ENCODE data around the gene NPIPB9.
"Not testable (repeated sequence)": the region's sequence is repeated elsewhere in the genome, so short reads cannot be mapped to it uniquely, and the experiment has no call there.

Gene NPIPB9

DNA sequence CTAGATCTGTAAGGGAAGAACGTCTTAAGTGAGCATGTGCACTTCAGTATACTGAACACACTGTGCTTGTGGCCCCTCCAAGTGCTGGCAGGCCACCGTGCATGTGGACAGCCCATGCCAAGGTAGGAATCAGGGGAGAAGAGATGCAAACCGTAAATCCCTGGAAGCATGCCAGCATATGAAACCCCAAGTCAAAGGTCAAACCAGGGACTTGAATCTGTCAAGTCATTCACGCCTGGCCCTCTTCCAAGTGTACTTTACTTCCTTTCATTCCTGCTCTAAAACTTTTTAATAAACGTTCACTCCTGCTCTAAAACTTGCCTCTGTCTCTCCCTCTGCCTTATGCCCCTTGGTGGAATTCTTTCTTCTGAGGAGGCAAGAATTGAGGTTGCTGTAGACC, 68.4 kb downstream of the NPIPB9 start:
- no peak for DNase-seq (ENCODE audit: low read depth)
- TF ChIP-seq, protein P1, sequence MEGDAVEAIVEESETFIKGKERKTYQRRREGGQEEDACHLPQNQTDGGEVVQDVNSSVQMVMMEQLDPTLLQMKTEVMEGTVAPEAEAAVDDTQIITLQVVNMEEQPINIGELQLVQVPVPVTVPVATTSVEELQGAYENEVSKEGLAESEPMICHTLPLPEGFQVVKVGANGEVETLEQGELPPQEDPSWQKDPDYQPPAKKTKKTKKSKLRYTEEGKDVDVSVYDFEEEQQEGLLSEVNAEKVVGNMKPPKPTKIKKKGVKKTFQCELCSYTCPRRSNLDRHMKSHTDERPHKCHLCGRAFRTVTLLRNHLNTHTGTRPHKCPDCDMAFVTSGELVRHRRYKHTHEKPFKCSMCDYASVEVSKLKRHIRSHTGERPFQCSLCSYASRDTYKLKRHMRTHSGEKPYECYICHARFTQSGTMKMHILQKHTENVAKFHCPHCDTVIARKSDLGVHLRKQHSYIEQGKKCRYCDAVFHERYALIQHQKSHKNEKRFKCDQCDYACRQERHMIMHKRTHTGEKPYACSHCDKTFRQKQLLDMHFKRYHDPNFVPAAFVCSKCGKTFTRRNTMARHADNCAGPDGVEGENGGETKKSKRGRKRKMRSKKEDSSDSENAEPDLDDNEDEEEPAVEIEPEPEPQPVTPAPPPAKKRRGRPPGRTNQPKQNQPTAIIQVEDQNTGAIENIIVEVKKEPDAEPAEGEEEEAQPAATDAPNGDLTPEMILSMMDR (IDR thresholded peaks at IDR 0.05; ENCODE audit: low read depth, low read length, missing control alignments): no peak

DNA sequence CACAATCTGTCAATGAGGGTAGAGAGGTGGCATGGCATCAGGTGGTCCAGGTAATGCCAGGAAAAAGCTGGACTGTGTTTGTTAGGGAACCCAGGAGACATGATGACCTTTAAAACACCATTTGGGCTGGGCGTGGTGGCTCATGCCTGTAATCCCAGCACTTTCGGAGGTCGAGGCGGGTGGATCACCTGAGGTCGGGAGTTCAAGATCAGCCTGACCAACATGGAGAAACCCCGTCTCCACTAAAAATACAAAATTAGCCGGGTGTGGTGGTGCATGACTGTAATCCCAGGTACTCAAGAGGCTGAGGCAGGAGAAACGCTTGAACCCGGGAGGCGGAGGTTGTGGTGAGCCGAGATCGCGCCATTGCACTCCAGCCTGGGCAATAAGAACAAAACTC, 69.0 kb downstream of the NPIPB9 start:
- H3K4me3 ChIP-seq (ENCODE audit: low read depth, low read length); DNase-seq (ENCODE audit: low read depth): not testable (repeated sequence)

More for the DNA sequence above, 68.4 kb downstream of the NPIPB9 start:
- no peak overlapping the region for H3K4me3 ChIP-seq (ENCODE audit: low read depth, low read length)

DNA sequence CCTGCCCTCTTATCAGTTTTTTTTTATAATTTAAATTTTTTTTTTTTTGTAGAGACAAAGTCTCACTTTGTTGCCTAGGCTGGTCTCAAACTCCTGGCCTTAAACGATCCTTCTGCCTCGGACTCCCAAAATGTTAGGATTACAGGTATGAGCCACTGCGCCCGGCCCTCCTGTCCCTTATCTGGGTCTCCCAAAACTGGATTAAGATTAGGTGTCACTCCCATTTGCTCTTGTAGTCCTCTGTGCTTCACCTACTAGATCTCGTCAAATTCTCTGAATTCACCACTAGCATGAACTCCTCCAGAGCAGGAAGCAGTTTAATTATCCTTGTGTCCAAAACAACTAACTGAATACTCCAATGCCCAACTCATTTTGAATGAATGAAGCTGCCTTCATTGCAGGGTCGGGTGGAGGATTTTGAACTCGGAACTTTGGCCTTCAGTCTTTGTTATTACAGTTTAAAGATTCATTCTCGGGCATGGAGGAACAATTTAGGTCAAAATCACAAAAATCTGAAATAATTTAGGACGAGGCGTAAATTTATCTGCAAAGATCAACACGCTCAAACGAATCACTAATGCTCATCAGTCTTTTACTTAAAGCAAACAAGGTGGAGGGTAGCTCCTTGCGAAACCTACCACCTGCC, 70.4 kb downstream of the NPIPB9 start:
- TF ChIP-seq, protein P1 (IDR thresholded peaks at IDR 0.05; ENCODE audit: low read depth, low read length, missing control alignments): no peak
- no peak for DNase-seq (ENCODE audit: low read depth)
- peak overlapping the region; percentile 65 for H3K4me3 ChIP-seq (ENCODE audit: low read depth, low read length)

Data from GM12864 (cell line).